ENCODE results near the gene UCP2.

Gene UCP2

GRCh38 chr11:74009675-74010305 lies 27.1 kb upstream of the UCP2 start:
- Histone ChIP-seq H3K27ac (ENCODE audit: low read length) (no peak overlapping the region), H3K27me3 (ENCODE audit: control insufficient read depth in 1 of 2, insufficient read depth in 2 of 2, low read length in 2 of 2) (no peaks in the 10 kb centered on the region), H3K9me3 (ENCODE audit: control insufficient read depth in 2 of 2, low read length in 2 of 2) (no peaks in the 10 kb centered on the region), H3K36me3 (ENCODE audit: control insufficient read depth in 2 of 2, insufficient read depth in 2 of 2, low read length in 2 of 2) (no peaks in the 10 kb centered on the region), H3K9ac (ENCODE audit: low read length in 2 of 2) (no peak overlapping the region), H3K4me3 (ENCODE audit: low read length in 2 of 2) (no peak overlapping the region), H3K4me1 (ENCODE audit: control insufficient read depth, insufficient read depth, low read length) (peaks cover 9% of the 10 kb centered on the region)

GRCh38 chr11:74009230-74009547 lies 26.5 kb upstream of the UCP2 start:
- peaks cover 2 to 5% of the 10 kb centered on the region in 2 donors for H3K36me3 ChIP-seq (ENCODE audit: control insufficient read depth in 2 of 2, insufficient read depth in 2 of 2, low read length in 2 of 2)
- peaks cover 9% of the 10 kb centered on the region for H3K4me1 ChIP-seq (ENCODE audit: control insufficient read depth, insufficient read depth, low read length)
- H3K4me3 ChIP-seq (ENCODE audit: low read length in 2 of 2): no peak overlapping the region
- no peak overlapping the region for H3K27ac ChIP-seq (ENCODE audit: low read length)
- no peak overlapping the region for H3K9ac ChIP-seq (ENCODE audit: low read length in 2 of 2)
- H3K27me3 ChIP-seq (ENCODE audit: control insufficient read depth in 1 of 2, insufficient read depth in 2 of 2, low read length in 2 of 2): no peaks in the 10 kb centered on the region
- no peaks in the 10 kb centered on the region for H3K9me3 ChIP-seq (ENCODE audit: control insufficient read depth in 2 of 2, low read length in 2 of 2)

- H3K9ac ChIP-seq (ENCODE audit: low read length in 2 of 2): no peak within 1 kb of the TSS
- peaks cover 9% of the 10 kb centered on the region for H3K4me1 ChIP-seq (ENCODE audit: control insufficient read depth, insufficient read depth, low read length)
- no peaks in the 10 kb centered on the region for H3K9me3 ChIP-seq (ENCODE audit: control insufficient read depth in 2 of 2, low read length in 2 of 2)
- H3K27ac ChIP-seq (ENCODE audit: low read length): peak within 1 kb of the TSS; percentile 6
- peaks cover 2 to 11% of the 10 kb centered on the region in 2 donors for H3K36me3 ChIP-seq (ENCODE audit: control insufficient read depth in 2 of 2, insufficient read depth in 2 of 2, low read length in 2 of 2)
- H3K4me3 ChIP-seq (ENCODE audit: low read length in 2 of 2): no peak within 1 kb of the TSS
- H3K27me3 ChIP-seq (ENCODE audit: control insufficient read depth in 1 of 2, insufficient read depth in 2 of 2, low read length in 2 of 2): no peaks in the 10 kb centered on the region
These were observed 26.0 kb upstream of the UCP2 start, which contains the start of gene UCP3 for GRCh38 chr11:74008373-74009229. TSS of gene UCP3 (minus strand) at chr11:74009085. CDS start at chr11:74007042, 2,043 bp downstream.

- Histone ChIP-seq H3K27ac (ENCODE audit: low read length) (peak overlapping the region; percentile 6), H3K27me3 (ENCODE audit: control insufficient read depth in 1 of 2, insufficient read depth in 2 of 2, low read length in 2 of 2) (no peaks in the 10 kb centered on the region), H3K4me3 (ENCODE audit: low read length in 2 of 2) (no peak overlapping the region), H3K36me3 (ENCODE audit: control insufficient read depth in 2 of 2, insufficient read depth in 2 of 2, low read length in 2 of 2) (peaks cover 10 to 13% of the 10 kb centered on the region in 2 donors), H3K4me1 (ENCODE audit: control insufficient read depth, insufficient read depth, low read length) (peaks cover 9% of the 10 kb centered on the region), H3K9ac (ENCODE audit: low read length in 2 of 2) (no peak overlapping the region), H3K9me3 (ENCODE audit: control insufficient read depth in 2 of 2, low read length in 2 of 2) (no peaks in the 10 kb centered on the region)
These were observed 25.2 kb upstream of the UCP2 start for GRCh38 chr11:74007691-74008372.

GRCh38 chr11:74006743-74007304 lies 24.2 kb upstream of the UCP2 start:
- no peaks in the 10 kb centered on the region for H3K27me3 ChIP-seq (ENCODE audit: control insufficient read depth in 1 of 2, insufficient read depth in 2 of 2, low read length in 2 of 2)
- H3K4me3 ChIP-seq (ENCODE audit: low read length in 2 of 2): no peak overlapping the region
- H3K36me3 ChIP-seq (ENCODE audit: control insufficient read depth in 2 of 2, insufficient read depth in 2 of 2, low read length in 2 of 2): peaks cover 12 to 19% of the 10 kb centered on the region in 2 donors
- no peaks in the 10 kb centered on the region for H3K9me3 ChIP-seq (ENCODE audit: control insufficient read depth in 2 of 2, low read length in 2 of 2)
- H3K4me1 ChIP-seq (ENCODE audit: control insufficient read depth, insufficient read depth, low read length): peaks cover 9% of the 10 kb centered on the region
- no peak overlapping the region for H3K9ac ChIP-seq (ENCODE audit: low read length in 2 of 2)
- no peak overlapping the region for H3K27ac ChIP-seq (ENCODE audit: low read length)

- Histone ChIP-seq H3K4me1 (ENCODE audit: control insufficient read depth, insufficient read depth, low read length) (peaks cover 9% of the 10 kb centered on the region), H3K36me3 (ENCODE audit: control insufficient read depth in 2 of 2, insufficient read depth in 2 of 2, low read length in 2 of 2) (peaks cover 12 to 23% of the 10 kb centered on the region in 2 donors), H3K9ac (ENCODE audit: low read length in 2 of 2) (no peak overlapping the region), H3K9me3 (ENCODE audit: control insufficient read depth in 2 of 2, low read length in 2 of 2) (no peaks in the 10 kb centered on the region), H3K4me3 (ENCODE audit: low read length in 2 of 2) (no peak overlapping the region), H3K27me3 (ENCODE audit: control insufficient read depth in 1 of 2, insufficient read depth in 2 of 2, low read length in 2 of 2) (no peaks in the 10 kb centered on the region), H3K27ac (ENCODE audit: low read length) (no peak overlapping the region)
These were observed 23.3 kb upstream of the UCP2 start for GRCh38 chr11:74005721-74006517.

- H3K27ac ChIP-seq (ENCODE audit: low read length): no peak overlapping the region
- no peaks in the 10 kb centered on the region for H3K9me3 ChIP-seq (ENCODE audit: control insufficient read depth in 2 of 2, low read length in 2 of 2)
- no peaks in the 10 kb centered on the region for H3K27me3 ChIP-seq (ENCODE audit: control insufficient read depth in 1 of 2, insufficient read depth in 2 of 2, low read length in 2 of 2)
- H3K4me1 ChIP-seq (ENCODE audit: control insufficient read depth, insufficient read depth, low read length): peaks cover 9% of the 10 kb centered on the region
- no peak overlapping the region for H3K9ac ChIP-seq (ENCODE audit: low read length in 2 of 2)
- H3K4me3 ChIP-seq (ENCODE audit: low read length in 2 of 2): no peak overlapping the region
- peaks cover 12 to 23% of the 10 kb centered on the region in 2 donors for H3K36me3 ChIP-seq (ENCODE audit: control insufficient read depth in 2 of 2, insufficient read depth in 2 of 2, low read length in 2 of 2)
These were observed 22.3 kb upstream of the UCP2 start for GRCh38 chr11:74004759-74005615.

GRCh38 chr11:74004046-74004695 lies 21.5 kb upstream of the UCP2 start:
- Histone ChIP-seq H3K36me3 (ENCODE audit: control insufficient read depth in 2 of 2, insufficient read depth in 2 of 2, low read length in 2 of 2) (peaks cover 12 to 23% of the 10 kb centered on the region in 2 donors), H3K4me1 (ENCODE audit: control insufficient read depth, insufficient read depth, low read length) (peaks cover 9% of the 10 kb centered on the region), H3K9me3 (ENCODE audit: control insufficient read depth in 2 of 2, low read length in 2 of 2) (no peaks in the 10 kb centered on the region), H3K9ac (ENCODE audit: low read length in 2 of 2) (no peak overlapping the region), H3K4me3 (ENCODE audit: low read length in 2 of 2) (no peak overlapping the region), H3K27ac (ENCODE audit: low read length) (no peak overlapping the region), H3K27me3 (ENCODE audit: control insufficient read depth in 1 of 2, insufficient read depth in 2 of 2, low read length in 2 of 2) (no peaks in the 10 kb centered on the region)

- H3K9ac ChIP-seq (ENCODE audit: low read length in 2 of 2): no peak overlapping the region
- H3K27ac ChIP-seq (ENCODE audit: low read length): no peak overlapping the region
- H3K4me3 ChIP-seq (ENCODE audit: low read length in 2 of 2): no peak overlapping the region
- H3K9me3 ChIP-seq (ENCODE audit: control insufficient read depth in 2 of 2, low read length in 2 of 2): no peaks in the 10 kb centered on the region
- no peaks in the 10 kb centered on the region for H3K27me3 ChIP-seq (ENCODE audit: control insufficient read depth in 1 of 2, insufficient read depth in 2 of 2, low read length in 2 of 2)
- H3K4me1 ChIP-seq (ENCODE audit: control insufficient read depth, insufficient read depth, low read length): peaks cover 3% of the 10 kb centered on the region
- peaks cover 12 to 23% of the 10 kb centered on the region in 2 donors for H3K36me3 ChIP-seq (ENCODE audit: control insufficient read depth in 2 of 2, insufficient read depth in 2 of 2, low read length in 2 of 2)
These were observed 20.2 kb upstream of the UCP2 start for GRCh38 chr11:74002832-74003231.
